ENCODE measurements around the gene CACNG1.

- no peak for TF ChIP-seq POLR2AphosphoS5 (IDR thresholded peaks at IDR 0.05)
- TF ChIP-seq CTCF (IDR thresholded peaks at IDR 0.05): no peak
Observed at GRCh38 chr17:67093348-67093747, 49.0 kb downstream of the CACNG1 start.
